HEK293 (cell line): ENCODE measurements around the gene PALD1.

Experiments
- CTCF ChIA-PET: fragments of 350-600 bp; formaldehyde crosslinking; extraction: SDS; loops from one replicate; lab custom pipeline; 2021; ENCODE audit warnings: antibody characterized with exemption; lab: Yijun Ruan, JAX
- POLR2A ChIA-PET: fragments of 300-600 bp; formaldehyde crosslinking; extraction: SDS; loops from one replicate; lab custom pipeline; 2020; ENCODE audit warnings: antibody characterized with exemption, inconsistent platforms; lab: Yijun Ruan, JAX
- H3K27ac ChIP-seq: fragments of 200-500 bp; sonication (Bioruptor generic); 2 replicates; pipeline ENCODE4 v1.5.1; 2014; ENCODE audit warnings: low read depth, low read length, control low read depth, inconsistent platforms; ENCODE audit errors: extremely low read depth
- H3K36me3 ChIP-seq, 2 experiments: fragments of 200-500 bp in 1 of 2; sonication (Bioruptor generic) in 1 of 2; 1 replicate in 1 of 2; 2 replicates in 1 of 2; pipeline ENCODE4 v1.5.1; 2014 to 2017; ENCODE audit warnings: inconsistent platforms in 2 of 2, low read length in 2 of 2; ENCODE audit not compliant: control insufficient read depth in 2 of 2, insufficient read depth in 1 of 2
- H3K4me1 ChIP-seq: fragments of 200-500 bp; sonication (Bioruptor generic); 2 replicates; pipeline ENCODE4 v1.5.1; 2014; ENCODE audit warnings: mild to moderate bottlenecking, low read length, inconsistent platforms; ENCODE audit not compliant: control insufficient read depth, insufficient read depth
- H3K4me3 ChIP-seq: 2 replicates; pipeline ENCODE4 v1.5.1; 2011; ENCODE audit warnings: low read depth, mild to moderate bottlenecking, control low read depth, low read length, moderate library complexity
- H3K9me3 ChIP-seq: fragments of 200-500 bp; sonication (Bioruptor generic); 2 replicates; pipeline ENCODE4 v1.5.1; 2014; ENCODE audit warnings: low read depth, low read length, inconsistent platforms; ENCODE audit not compliant: control insufficient read depth, insufficient read depth
- FEZF1 ChIP-seq: fragments of 450-650 bp; formaldehyde crosslinking; IDR thresholded peaks from 2 replicates; pipeline ENCODE4 v1.5.1; 2016; ENCODE audit warnings: missing biosample characterization, missing genetic modification characterization
- GLIS1 ChIP-seq: fragments of 450-650 bp; formaldehyde crosslinking; IDR thresholded peaks from 2 replicates; pipeline ENCODE4 v1.5.1; 2016; ENCODE audit warnings: missing biosample characterization, missing genetic modification characterization
- GLIS2 ChIP-seq: fragments of 450-650 bp; formaldehyde crosslinking; IDR thresholded peaks from 2 replicates; pipeline ENCODE4 v1.5.1; 2016; ENCODE audit warnings: missing biosample characterization, missing genetic modification characterization
- KLF8 ChIP-seq: fragments of 450-650 bp; formaldehyde crosslinking; IDR thresholded peaks from 2 replicates; pipeline ENCODE4 v1.5.1; 2016; ENCODE audit warnings: missing biosample characterization, missing genetic modification characterization
- MYNN ChIP-seq: fragments of 450-650 bp; formaldehyde crosslinking; IDR thresholded peaks from 2 replicates; pipeline ENCODE4 v1.5.1; 2016; ENCODE audit warnings: missing biosample characterization, missing genetic modification characterization, borderline replicate concordance
- RBAK ChIP-seq: fragments of 450-650 bp; formaldehyde crosslinking; IDR thresholded peaks from 2 replicates; pipeline ENCODE4 v1.5.1; 2016; ENCODE audit warnings: missing biosample characterization, missing genetic modification characterization
- SCRT1 ChIP-seq: fragments of 450-650 bp; formaldehyde crosslinking; IDR thresholded peaks from 2 replicates; pipeline ENCODE4 v1.5.1; 2016; ENCODE audit warnings: missing biosample characterization, missing genetic modification characterization, borderline replicate concordance
- SCRT2 ChIP-seq: fragments of 450-650 bp; formaldehyde crosslinking; IDR thresholded peaks from 2 replicates; pipeline ENCODE4 v1.5.1; 2016; ENCODE audit warnings: missing biosample characterization, missing genetic modification characterization
- TRIM28 ChIP-seq: IDR thresholded peaks from 2 replicates; pipeline ENCODE4 v1.6.1; 2011; ENCODE audit warnings: low read length, control low read depth, borderline replicate concordance
- ZBTB17 ChIP-seq: fragments of 450-650 bp; formaldehyde crosslinking; IDR thresholded peaks from 2 replicates; pipeline ENCODE4 v1.5.1; 2016; ENCODE audit warnings: missing biosample characterization, missing genetic modification characterization
- ZBTB20 ChIP-seq: fragments of 450-650 bp; formaldehyde crosslinking; IDR thresholded peaks from 2 replicates; pipeline ENCODE4 v1.5.1; 2016; ENCODE audit warnings: missing biosample characterization, missing genetic modification characterization
- ZBTB26 ChIP-seq: fragments of 450-650 bp; formaldehyde crosslinking; optimal IDR thresholded peaks from 2 replicates; pipeline ENCODE3; 2016; ENCODE audit warnings: missing biosample characterization, mild to moderate bottlenecking, missing genetic modification characterization
- ZEB2 ChIP-seq: fragments of 450-650 bp; formaldehyde crosslinking; IDR thresholded peaks from 2 replicates; pipeline ENCODE4 v1.5.1; 2016; ENCODE audit warnings: missing biosample characterization, missing genetic modification characterization
- ZFHX2 ChIP-seq: fragments of 450-650 bp; formaldehyde crosslinking; conservative IDR thresholded peaks from 2 replicates; pipeline ENCODE4 v1.5.1; 2016; ENCODE audit warnings: missing biosample characterization, missing genetic modification characterization
- ZIC2 ChIP-seq: fragments of 450-650 bp; formaldehyde crosslinking; IDR thresholded peaks from 2 replicates; pipeline ENCODE4 v1.5.1; 2016; ENCODE audit warnings: missing biosample characterization, missing genetic modification characterization
- ZNF10 ChIP-seq: fragments of 450-650 bp; formaldehyde crosslinking; IDR thresholded peaks from 2 replicates; pipeline ENCODE4 v1.5.1; 2017; ENCODE audit warnings: missing biosample characterization, missing genetic modification characterization
- ZNF112 ChIP-seq: fragments of 450-650 bp; formaldehyde crosslinking; IDR thresholded peaks from 2 replicates; pipeline ENCODE4 v1.5.0; 2017; ENCODE audit warnings: missing biosample characterization, missing genetic modification characterization
- ZNF146 ChIP-seq: fragments of 450-650 bp; formaldehyde crosslinking; IDR thresholded peaks from 2 replicates; pipeline ENCODE4 v1.5.1; 2016; ENCODE audit warnings: missing biosample characterization, missing genetic modification characterization
- ZNF174 ChIP-seq: fragments of 450-650 bp; formaldehyde crosslinking; IDR thresholded peaks from 2 replicates; pipeline ENCODE4 v1.5.0; 2017; ENCODE audit warnings: missing biosample characterization, mild to moderate bottlenecking, missing genetic modification characterization
- ZNF211 ChIP-seq: fragments of 450-650 bp; formaldehyde crosslinking; IDR thresholded peaks from 2 replicates; pipeline ENCODE4 v1.5.1; 2016; ENCODE audit warnings: low read depth, missing biosample characterization, missing genetic modification characterization
- ZNF223 ChIP-seq: fragments of 450-650 bp; formaldehyde crosslinking; IDR thresholded peaks from 2 replicates; pipeline ENCODE4 v1.5.1; 2016; ENCODE audit warnings: missing biosample characterization, missing genetic modification characterization
- ZNF239 ChIP-seq: fragments of 450-650 bp; formaldehyde crosslinking; IDR thresholded peaks from 2 replicates; pipeline ENCODE4 v1.5.1; 2016; ENCODE audit warnings: missing biosample characterization, missing genetic modification characterization
- ZNF302 ChIP-seq: fragments of 450-650 bp; formaldehyde crosslinking; IDR thresholded peaks from 2 replicates; pipeline ENCODE4 v1.5.1; 2016; ENCODE audit warnings: missing biosample characterization, missing genetic modification characterization, low read depth
- ZNF324 ChIP-seq: fragments of 450-650 bp; formaldehyde crosslinking; IDR thresholded peaks from 2 replicates; pipeline ENCODE4 v1.5.1; 2016; ENCODE audit warnings: missing biosample characterization, missing genetic modification characterization
- ZNF335 ChIP-seq: fragments of 450-650 bp; formaldehyde crosslinking; conservative IDR thresholded peaks from 2 replicates; pipeline ENCODE4 v1.5.1; 2016; ENCODE audit warnings: missing biosample characterization, missing genetic modification characterization
- ZNF341 ChIP-seq: fragments of 450-650 bp; formaldehyde crosslinking; IDR thresholded peaks from 2 replicates; pipeline ENCODE4; 2016; ENCODE audit warnings: low read depth, missing biosample characterization, missing genetic modification characterization
- ZNF350 ChIP-seq: fragments of 450-650 bp; formaldehyde crosslinking; IDR thresholded peaks from 2 replicates; pipeline ENCODE4 v1.5.0; 2017; ENCODE audit warnings: missing biosample characterization, mild to moderate bottlenecking, missing genetic modification characterization
- ZNF404 ChIP-seq: fragments of 450-650 bp; formaldehyde crosslinking; IDR thresholded peaks from 2 replicates; pipeline ENCODE4 v1.5.1; 2017; ENCODE audit warnings: missing biosample characterization, missing genetic modification characterization
- ZNF548 ChIP-seq: fragments of 450-650 bp; formaldehyde crosslinking; IDR thresholded peaks from 2 replicates; pipeline ENCODE4 v1.5.1; 2016; ENCODE audit warnings: missing biosample characterization, missing genetic modification characterization
- ZNF560 ChIP-seq: fragments of 450-650 bp; formaldehyde crosslinking; IDR thresholded peaks from 2 replicates; pipeline ENCODE4 v1.5.1; 2017; ENCODE audit warnings: missing biosample characterization, missing genetic modification characterization, borderline replicate concordance
- ZNF600 ChIP-seq: fragments of 450-650 bp; formaldehyde crosslinking; IDR thresholded peaks from 2 replicates; pipeline ENCODE4 v1.5.1; 2016; ENCODE audit warnings: missing biosample characterization, missing genetic modification characterization
- ZNF768 ChIP-seq: fragments of 450-650 bp; formaldehyde crosslinking; IDR thresholded peaks from 2 replicates; pipeline ENCODE4 v1.5.1; 2018; ENCODE audit warnings: missing biosample characterization, mild to moderate bottlenecking, missing genetic modification characterization
- ZNF785 ChIP-seq: fragments of 450-650 bp; formaldehyde crosslinking; IDR thresholded peaks from 2 replicates; pipeline ENCODE4 v1.5.1; 2016; ENCODE audit warnings: missing biosample characterization, missing genetic modification characterization

Gene PALD1

GRCh38 chr10:70575486-70575873 is 96.9 kb downstream of the PALD1 start:
- ChIA-PET CTCF (interaction anchor here (0.5 to 1.8 kb wide), 4 partner anchors 15 to 247 kb away, joined by 3 to 9 read pairs (median 4); no protein-coding TSS in a partner anchor), POLR2A (interaction anchor here (0.7 to 1.9 kb wide), 3 partner anchors 10 to 241 kb away, joined by 4 to 8 read pairs (median 6); no protein-coding TSS in a partner anchor)
- Histone ChIP-seq H3K9me3 (no peaks in the 10 kb centered on the region), H3K27ac (no peak overlapping the region; the same call in 1 of the 2 replicates), H3K4me1 (peaks cover 9% of the 10 kb centered on the region; the same call in 1 of the 2 replicates), H3K4me3 (no peak overlapping the region), H3K36me3 (no peaks in the 10 kb centered on the region)
- peak; percentile 37; the same call in 1 of the 2 replicates for TF ChIP-seq GLIS2
- no peak for TF ChIP-seq ZNF223
- no peak for TF ChIP-seq ZNF560 (tag by site-specific recombination)
- TF ChIP-seq ZNF174 (tag by site-specific recombination), result no peak
- no peak for TF ChIP-seq ZNF341 (tag by site-specific recombination)
- no peak for TF ChIP-seq ZNF302 (tag by site-specific recombination)
- TF ChIP-seq MYNN, result no peak
- TF ChIP-seq ZBTB17, result peak; percentile 64
- peak; percentile 35 for TF ChIP-seq GLIS1
- peak; percentile 72 for TF ChIP-seq ZNF600
- TF ChIP-seq ZNF239 (tag by site-specific recombination), result no peak
- no peak for TF ChIP-seq ZNF404 (tag by site-specific recombination)
- TF ChIP-seq FEZF1 (tag by site-specific recombination), result no peak
- no peak for TF ChIP-seq ZNF548 (tag by site-specific recombination)
- TF ChIP-seq ZIC2 (tag by site-specific recombination), result peak; percentile 92
- no peak for TF ChIP-seq TRIM28
- TF ChIP-seq ZNF350 (tag by site-specific recombination), result no peak
- TF ChIP-seq ZFHX2 (tag by site-specific recombination), result peak; percentile 40; the same call in 1 of the 2 replicates
- no peak for TF ChIP-seq ZNF112 (tag by site-specific recombination)
- no peak for TF ChIP-seq ZNF146
- no peak for TF ChIP-seq ZNF324 (tag by site-specific recombination)
- no peak for TF ChIP-seq ZNF768 (tag by site-specific recombination)
- no peak for TF ChIP-seq ZNF211 (tag by site-specific recombination)
- no peak for TF ChIP-seq ZBTB26
- TF ChIP-seq RBAK (tag by site-specific recombination), result no peak

- POLR2A ChIA-PET, result interaction anchor here (0.7 to 1.9 kb wide), 4 partner anchors 9 to 241 kb away, joined by 4 to 8 read pairs (median 5); no protein-coding TSS in a partner anchor
- Histone ChIP-seq H3K4me1 (peaks cover 9% of the 10 kb centered on the region; the same call in 1 of the 2 replicates), H3K27ac (no peak overlapping the region; the same call in 1 of the 2 replicates), H3K4me3 (no peak overlapping the region), H3K9me3 (no peaks in the 10 kb centered on the region), H3K36me3 (no peaks in the 10 kb centered on the region)
- CTCF ChIA-PET, result interaction anchor here (0.5 to 1.8 kb wide), 4 partner anchors 26 to 1197 kb away, joined by 3 to 9 read pairs (median 3); partner anchors contain the start of gene VSIR
- TF ChIP-seq ZNF10 (peak; percentile 12; the same call in 1 of the 2 replicates), KLF8 (peak; percentile 29), SCRT2 (tag by site-specific recombination) (peak; percentile 97), ZBTB20 (tag by site-specific recombination) (no peak; the same call in 1 of the 2 replicates), ZNF335 (tag by site-specific recombination) (peak; percentile 39), ZNF785 (no peak), SCRT1 (tag by site-specific recombination) (peak; percentile 97), ZEB2 (0 out of 2 replicates have a peak, but pooled peaks have one; percentile 17), GLIS1 (peak; percentile 2; the same call in 1 of the 2 replicates), ZBTB17 (peak; percentile 60)
Measured at GRCh38 chr10:70575874-70576802, 97.6 kb downstream of the PALD1 start.
